Activated B cell treated with CpG ODN at 0.5 μM for 24 hours (primary cell): Measurements from ENCODE around the gene HIF3A. TPM values are rescaled to one million over a fixed set of nuclear protein-coding genes. Genes with fewer than 3 reads are reported as not detected.
A peak's percentile ranks its signal among the peaks of the same experiment; 100 is the strongest.
"Not testable (repeated sequence)": the region's sequence is repeated elsewhere in the genome, so short reads cannot be mapped to it uniquely, and the experiment has no call there.

Source experiments
- ATAC-seq: fragments of 200-7000 bp; cut with Tn5 transposase; one replicate; pipeline ENCODE4 v1.10.0; 2021; ENCODE audit warnings: low read depth, mild to moderate bottlenecking, moderate library complexity
- CTCF ChIA-PET: fragments of 350-600 bp; sonication (Branson Sonifier 250); formaldehyde crosslinking; loops from one replicate; lab custom pipeline; 2021; ENCODE audit warnings: antibody characterized with exemption; lab: Charles Lee
- POLR2A ChIA-PET: fragments of 350-600 bp; sonication (Branson Sonifier 250); formaldehyde crosslinking; loops from one replicate; lab custom pipeline; 2021; ENCODE audit warnings: antibody characterized with exemption; lab: Charles Lee
- DNase-seq: peaks from one replicate; pipeline ENCODE4 v3.0.0; 2022
- H3K27ac Mint-ChIP-seq: one replicate; pipeline ENCODE4 v1.8.0; 2020; ENCODE audit warnings: mixed read lengths
- H3K27me3 Mint-ChIP-seq: one replicate; pipeline ENCODE4 v1.8.0; 2021; ENCODE audit warnings: mixed read lengths
- H3K36me3 Mint-ChIP-seq: one replicate; pipeline ENCODE4 v1.8.0; 2021; ENCODE audit warnings: low read depth, mixed read lengths
- H3K4me1 Mint-ChIP-seq: one replicate; pipeline ENCODE4 v1.8.0; 2021; ENCODE audit warnings: mixed read lengths
- H3K4me3 Mint-ChIP-seq: one replicate; pipeline ENCODE4 v1.8.0; 2020; ENCODE audit warnings: mild to moderate bottlenecking, mixed read lengths
- H3K9me3 Mint-ChIP-seq: one replicate; pipeline ENCODE4 v1.8.0; 2020; ENCODE audit warnings: mixed read lengths
- intact Hi-C: fragments of 100-400 bp; cut with micrococcal nuclease; formaldehyde crosslinking; loops from one replicate; pipeline ENCODE4 v1.15.1; 2024
- total RNA-seq: library from RNA; stranded (reverse); gene quantifications from 2 replicates; pipeline ENCODE4 v1.2.3, GENCODE V29; 2022
- TF ChIP-seq, protein P1 (sequence below): fragments of 200-600 bp; IDR thresholded peaks from one replicate; pipeline ENCODE4 v1.8.0; 2022; ENCODE audit warnings: antibody characterized with exemption, mild to moderate bottlenecking

The HIF3A gene
- not detected in 2 replicates for total RNA-seq

DNA sequence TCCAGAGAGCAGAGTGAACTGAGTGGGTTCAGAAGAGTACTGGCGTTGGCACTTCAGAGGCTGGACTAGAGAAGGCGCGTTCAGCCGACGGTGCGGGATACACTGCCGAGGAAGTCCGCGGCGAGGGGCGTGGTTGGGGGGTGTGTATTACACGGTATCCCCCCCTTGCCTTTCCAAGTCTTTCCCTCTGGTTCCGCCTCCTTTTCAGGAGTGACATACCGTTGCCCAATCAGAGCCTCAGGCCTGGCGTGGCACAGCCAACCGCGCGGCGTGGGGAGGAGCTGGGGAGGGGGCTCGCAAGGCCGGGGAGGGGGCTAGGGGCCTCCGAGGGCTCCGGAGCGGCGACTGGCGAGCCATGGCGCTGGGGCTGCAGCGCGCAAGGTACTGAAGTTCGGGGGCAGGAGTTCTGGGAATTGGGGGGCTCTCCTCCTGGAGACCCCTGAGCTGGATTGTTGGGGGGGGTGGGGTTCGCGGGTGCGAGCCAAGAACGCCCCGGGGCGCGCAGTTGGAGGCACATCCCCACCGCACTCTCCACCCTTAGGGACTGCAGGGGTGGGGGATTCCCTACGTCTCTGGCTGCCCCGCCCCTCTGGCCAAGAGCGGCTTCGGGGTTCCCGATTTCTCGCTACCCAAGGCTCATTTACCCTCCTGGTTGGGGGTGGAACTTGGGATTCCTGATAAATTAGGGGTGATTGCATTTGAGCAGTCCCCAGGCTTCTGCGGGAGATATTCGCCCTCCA is at the start of gene HIF3A:
Gene HIF3A, plus strand, starts transcription at position 321 of the 740 bp plus-strand sequence. Its CDS starts 35 bp downstream, at position 356.
- Mint-ChIP-seq H3K27ac (no peak within 1 kb of the TSS), H3K4me3 (no peak within 1 kb of the TSS), H3K9me3 (no peaks in the 10 kb centered on the region), H3K36me3 (no peaks in the 10 kb centered on the region), H3K4me1 (no peaks in the 10 kb centered on the region), H3K27me3 (peaks cover 29% of the 10 kb centered on the region)
- intact Hi-C loops: no loop called here
- CTCF ChIA-PET: interaction anchor here (0.7 kb wide), 1 partner anchor 230 kb away, joined by 3 read pairs; no protein-coding TSS in a partner anchor
- DNase-seq (no peak), ATAC-seq (no peak)
- POLR2A ChIA-PET: no interaction called here
- TF ChIP-seq, protein P1, sequence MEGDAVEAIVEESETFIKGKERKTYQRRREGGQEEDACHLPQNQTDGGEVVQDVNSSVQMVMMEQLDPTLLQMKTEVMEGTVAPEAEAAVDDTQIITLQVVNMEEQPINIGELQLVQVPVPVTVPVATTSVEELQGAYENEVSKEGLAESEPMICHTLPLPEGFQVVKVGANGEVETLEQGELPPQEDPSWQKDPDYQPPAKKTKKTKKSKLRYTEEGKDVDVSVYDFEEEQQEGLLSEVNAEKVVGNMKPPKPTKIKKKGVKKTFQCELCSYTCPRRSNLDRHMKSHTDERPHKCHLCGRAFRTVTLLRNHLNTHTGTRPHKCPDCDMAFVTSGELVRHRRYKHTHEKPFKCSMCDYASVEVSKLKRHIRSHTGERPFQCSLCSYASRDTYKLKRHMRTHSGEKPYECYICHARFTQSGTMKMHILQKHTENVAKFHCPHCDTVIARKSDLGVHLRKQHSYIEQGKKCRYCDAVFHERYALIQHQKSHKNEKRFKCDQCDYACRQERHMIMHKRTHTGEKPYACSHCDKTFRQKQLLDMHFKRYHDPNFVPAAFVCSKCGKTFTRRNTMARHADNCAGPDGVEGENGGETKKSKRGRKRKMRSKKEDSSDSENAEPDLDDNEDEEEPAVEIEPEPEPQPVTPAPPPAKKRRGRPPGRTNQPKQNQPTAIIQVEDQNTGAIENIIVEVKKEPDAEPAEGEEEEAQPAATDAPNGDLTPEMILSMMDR: no peak

DNA sequence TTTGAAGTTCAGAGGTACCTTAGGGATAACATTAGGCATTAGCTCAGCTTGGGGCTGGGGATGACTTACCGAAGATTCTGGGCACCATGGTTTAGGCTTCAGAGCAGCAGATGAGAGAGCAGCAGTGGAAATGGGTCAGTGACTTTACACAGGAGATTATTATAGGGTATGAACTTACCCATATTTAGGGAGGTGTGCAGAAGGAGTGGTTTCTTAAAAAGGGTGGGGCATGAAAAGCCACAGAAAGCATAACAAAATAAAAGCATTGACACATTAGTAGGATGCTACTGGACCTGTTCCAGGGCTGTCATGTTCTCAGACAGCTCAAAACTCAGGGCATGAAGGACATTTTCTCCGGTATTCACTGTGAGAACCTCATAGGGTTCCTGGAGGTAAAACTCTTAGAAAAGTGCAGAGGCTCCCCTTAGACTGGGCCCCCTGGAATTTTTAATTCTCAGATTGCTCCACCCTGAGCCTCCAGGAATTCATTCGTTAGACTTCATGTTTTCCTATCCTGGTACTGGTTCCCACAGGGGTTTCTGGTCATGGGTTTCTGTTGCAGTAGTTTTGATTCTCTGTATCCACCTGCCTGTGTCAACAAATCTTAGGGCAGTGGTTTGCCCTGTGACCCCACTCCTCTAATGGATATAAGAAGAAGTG is 46.6 kb upstream of the HIF3A start:
- intact Hi-C loops: no loop called here
- ATAC-seq (no peak), DNase-seq (no peak)
- peaks cover 34% of the 10 kb centered on the region for H3K27me3 Mint-ChIP-seq
- TF ChIP-seq, protein P1: no peak
- no peaks in the 10 kb centered on the region for H3K36me3 Mint-ChIP-seq
- H3K4me3 Mint-ChIP-seq: no peak overlapping the region
- no peaks in the 10 kb centered on the region for H3K4me1 Mint-ChIP-seq
- ChIA-PET CTCF (no interaction called here), POLR2A (interaction anchor here (0.8 kb wide), 1 partner anchor 99 kb away, joined by 3 read pairs; no protein-coding TSS in a partner anchor)
- no peaks in the 10 kb centered on the region for H3K9me3 Mint-ChIP-seq
- no peak overlapping the region for H3K27ac Mint-ChIP-seq

DNA sequence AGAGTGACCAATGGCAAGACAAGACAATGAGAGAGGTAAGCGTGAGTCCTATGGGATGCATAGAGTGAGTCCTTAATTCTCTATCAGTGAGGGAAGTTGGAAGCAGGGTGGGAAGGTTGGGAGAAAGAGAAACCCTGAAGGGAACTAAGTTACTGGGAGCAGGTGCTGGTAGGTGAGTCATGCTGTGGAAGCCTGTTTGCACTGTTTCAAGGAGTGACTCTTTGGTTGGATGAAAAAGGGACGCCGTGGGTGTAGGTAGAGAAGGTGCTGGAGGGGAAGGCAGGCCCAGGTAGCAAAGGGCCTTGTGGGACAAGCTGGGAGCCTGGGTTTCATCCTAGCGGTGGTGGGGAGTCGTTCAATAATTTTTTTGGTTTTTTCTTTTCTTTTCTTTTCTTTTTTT is 45.4 kb upstream of the HIF3A start:
- DNase-seq (no peak), ATAC-seq (no peak)
- no peaks in the 10 kb centered on the region for H3K4me1 Mint-ChIP-seq
- H3K27me3 Mint-ChIP-seq: peaks cover 29% of the 10 kb centered on the region
- intact Hi-C loops: no loop called here
- POLR2A ChIA-PET: no interaction called here
- no peak overlapping the region for H3K27ac Mint-ChIP-seq
- no peaks in the 10 kb centered on the region for H3K9me3 Mint-ChIP-seq
- H3K36me3 Mint-ChIP-seq: no peaks in the 10 kb centered on the region
- H3K4me3 Mint-ChIP-seq: no peak overlapping the region
- CTCF ChIA-PET: no interaction called here
- TF ChIP-seq, protein P1: no peak

DNA sequence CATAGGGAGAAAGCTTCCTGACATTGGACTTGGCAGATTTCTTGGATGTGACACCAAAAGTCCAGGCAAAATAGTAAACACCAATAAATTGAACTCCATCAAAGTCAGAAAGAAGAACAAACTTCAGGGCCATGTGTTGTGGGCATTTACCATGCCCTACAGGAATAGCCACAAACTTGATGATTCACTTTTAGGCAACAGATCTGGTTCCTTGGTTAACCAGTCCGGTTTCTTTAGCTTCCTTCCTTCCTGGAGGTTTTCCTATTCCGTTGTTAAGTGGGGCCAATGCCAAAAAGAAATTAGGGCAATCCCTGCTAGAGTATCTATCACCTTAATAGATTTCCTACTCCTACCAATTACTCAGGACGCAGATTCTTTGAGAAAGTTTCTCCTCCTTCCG is 42.1 kb upstream of the HIF3A start:
- Mint-ChIP-seq H3K4me1 (no peaks in the 10 kb centered on the region), H3K4me3 (no peak overlapping the region), H3K27me3 (peaks cover 29% of the 10 kb centered on the region), H3K36me3 (no peaks in the 10 kb centered on the region), H3K9me3 (no peaks in the 10 kb centered on the region), H3K27ac (no peak overlapping the region)
- POLR2A ChIA-PET: no interaction called here
- TF ChIP-seq, protein P1: no peak
- CTCF ChIA-PET: no interaction called here
- ATAC-seq (no peak), DNase-seq (no peak)
- intact Hi-C loops: no loop called here

DNA sequence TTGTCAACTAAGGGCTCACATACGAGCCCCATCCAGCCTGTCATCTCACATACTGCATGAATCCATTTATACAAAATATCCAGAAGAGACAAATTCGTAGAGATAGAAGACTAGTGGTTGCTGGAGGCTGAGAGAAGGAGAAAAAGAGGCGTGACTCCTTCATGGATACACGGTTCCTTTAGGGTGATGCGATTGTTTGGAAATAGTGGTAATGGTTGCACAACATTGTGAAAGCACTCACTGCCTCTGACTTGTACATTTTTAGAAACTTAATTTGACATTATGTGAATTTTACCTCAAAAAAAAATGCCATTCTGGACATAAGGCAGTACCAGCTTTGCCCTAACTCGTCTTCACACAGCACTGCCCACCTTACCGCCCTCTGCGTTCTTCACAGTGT is 40.0 kb upstream of the HIF3A start:
- peaks cover 32% of the 10 kb centered on the region for H3K27me3 Mint-ChIP-seq
- ATAC-seq (no peak), DNase-seq (no peak)
- ChIA-PET CTCF (interaction anchor here (0.6 kb wide), 1 partner anchor 24 kb away, joined by 3 read pairs; no protein-coding TSS in a partner anchor), POLR2A (no interaction called here)
- TF ChIP-seq, protein P1: no peak
- intact Hi-C loops: no loop called here
- no peak overlapping the region for H3K27ac Mint-ChIP-seq
- no peaks in the 10 kb centered on the region for H3K36me3 Mint-ChIP-seq
- no peaks in the 10 kb centered on the region for H3K4me1 Mint-ChIP-seq
- H3K4me3 Mint-ChIP-seq: no peak overlapping the region
- H3K9me3 Mint-ChIP-seq: no peaks in the 10 kb centered on the region

DNA sequence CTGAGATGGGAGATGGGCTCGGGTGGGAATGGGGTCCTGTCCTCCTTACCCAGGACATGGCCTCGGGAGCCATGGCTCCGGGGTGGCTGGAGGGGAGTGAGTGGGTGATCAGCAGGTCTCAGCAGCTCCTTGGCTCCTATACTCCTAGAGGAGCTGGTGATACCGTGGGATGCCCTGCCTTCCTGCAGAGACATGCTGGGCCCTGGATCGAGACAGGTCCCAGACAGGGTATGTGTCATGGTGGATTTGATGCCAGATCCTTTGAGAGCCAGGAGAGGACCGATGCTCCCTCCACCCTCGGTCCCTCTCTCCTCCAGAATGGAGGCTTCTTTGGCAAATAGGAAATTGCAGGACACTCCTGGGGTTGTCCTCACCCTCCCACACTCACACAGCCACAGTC is 35.3 kb upstream of the HIF3A start:
- H3K4me1 Mint-ChIP-seq, H3K4me3 Mint-ChIP-seq, intact Hi-C loops, DNase-seq, H3K27ac Mint-ChIP-seq, H3K9me3 Mint-ChIP-seq, H3K36me3 Mint-ChIP-seq, ATAC-seq, POLR2A ChIA-PET: not testable (repeated sequence)
- CTCF ChIA-PET: interaction anchor here (6.6 kb wide), 1 partner anchor 234 kb away, joined by 71 read pairs; no protein-coding TSS in a partner anchor
- peaks cover 20% of the 10 kb centered on the region for H3K27me3 Mint-ChIP-seq

DNA sequence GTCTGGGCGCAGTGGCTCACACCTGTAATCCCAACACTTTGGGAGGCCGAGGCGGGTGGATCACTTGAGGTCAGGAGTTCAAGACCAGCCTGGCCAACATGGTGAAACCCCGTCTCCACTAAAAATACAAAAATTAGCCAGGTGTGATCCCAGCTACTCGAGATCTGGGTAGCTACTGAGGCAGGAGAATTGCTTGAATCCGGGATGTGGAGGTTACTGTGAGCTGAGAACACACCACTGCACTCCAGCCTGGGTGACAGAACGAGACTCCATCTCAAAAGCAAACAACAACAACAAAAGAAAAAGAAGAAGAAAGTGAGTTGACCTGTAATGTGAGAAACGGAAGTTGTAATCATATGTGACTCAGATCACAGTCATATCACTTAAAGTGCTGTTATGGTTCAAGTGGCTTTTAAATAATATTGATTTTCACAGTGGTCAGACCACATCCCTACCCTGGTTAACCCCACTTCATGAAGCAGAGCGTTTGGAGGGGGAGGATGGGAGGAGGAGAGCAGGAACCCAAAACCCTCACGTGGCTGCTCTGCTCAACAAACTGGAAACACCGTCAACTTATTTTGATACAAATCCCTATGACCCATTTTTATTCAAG is 34.1 kb upstream of the HIF3A start:
- H3K36me3 Mint-ChIP-seq, DNase-seq, POLR2A ChIA-PET, intact Hi-C loops, H3K4me1 Mint-ChIP-seq, H3K4me3 Mint-ChIP-seq, H3K9me3 Mint-ChIP-seq: not testable (repeated sequence)
- peaks cover 16% of the 10 kb centered on the region for H3K27me3 Mint-ChIP-seq
- CTCF ChIA-PET: interaction anchor here (6.6 kb wide), 1 partner anchor 235 kb away, joined by 71 read pairs; no protein-coding TSS in a partner anchor
- ATAC-seq: peak; percentile 66
- peak overlapping the region; percentile 5 for H3K27ac Mint-ChIP-seq
